Measurements from ENCODE around the gene TBC1D3I. TPM values are rescaled to one million over a fixed set of nuclear protein-coding genes. Genes with fewer than 3 reads are reported as not detected.

Gene TBC1D3I
- total RNA-seq, 1 donor from 2014 or later, result 0.36 TPM

Other genes with a start within 250 kb of the TBC1D3I start
- gene CCL23, start 246.6 kb downstream of the TBC1D3I start, total RNA-seq, result not detected in 2 replicates
- gene CCL18, start 200.3 kb downstream of the TBC1D3I start, total RNA-seq, result not detected in 2 replicates
- 1,244 and 1,261 TPM in 2 replicates for gene CCL3, start 174.4 kb downstream of the TBC1D3I start, total RNA-seq
- 1,230 and 1,243 TPM in 2 replicates for gene CCL4, start 160.7 kb downstream of the TBC1D3I start, total RNA-seq
- 7.1 and 9.1 TPM in 2 replicates for gene TBC1D3B, start 87.9 kb downstream of the TBC1D3I start, total RNA-seq
- 15.8 and 21.2 TPM in 2 replicates for gene CCL3L1, start 67.8 kb downstream of the TBC1D3I start, total RNA-seq
- gene CCL4L2, start 53.5 kb downstream of the TBC1D3I start, total RNA-seq, result 46.9 and 48.4 TPM in 2 replicates
- gene TBC1D3G, start 59.3 kb upstream of the TBC1D3I start, total RNA-seq, result not detected in 2 replicates
- gene TBC1D3H, start 123.9 kb upstream of the TBC1D3I start, total RNA-seq, result not detected in 2 replicates
- 46.2 and 50.5 TPM in 2 replicates for gene ZNHIT3, start 222.1 kb upstream of the TBC1D3I start, total RNA-seq

Data from activated T-helper 1 cell treated with anti-CD3 and anti-CD28 coated beads, Interleukin-12 subunit alpha, Interleukin-12 subunit beta, Interleukin-2, Interleukin-4 antibody, amounts not matched to agents 30 ng/mL and 10 ng/mL and 1 ng/mL, durations not matched to agents 14 hours and 24 hours and 36 hours (primary cell).